ENCODE measurements around the gene SCAMP1.

- TF ChIP-seq GATA1 (IDR thresholded peaks at IDR 0.05; ENCODE audit: low read depth, low read length), result no peak
- no peak for TF ChIP-seq POLR2A (IDR thresholded peaks at IDR 0.05; ENCODE audit: low read length)
These were observed 139.1 kb downstream of the SCAMP1 start for GRCh38 chr5:78499485-78499884.
